Right lobe of liver (tissue), 6 donors: ENCODE measurements around the gene RPL7L1. TPM values are rescaled to one million over a fixed set of nuclear protein-coding genes. Genes with fewer than 3 reads are reported as not detected.
A peak's percentile ranks its signal among the peaks of the same experiment; 100 is the strongest.
"Not testable (repeated sequence)": the region's sequence is repeated elsewhere in the genome, so short reads cannot be mapped to it uniquely, and the experiment has no call there.

ENCODE experiments used
- ATAC-seq, 4 donors: fragments of 200-7000 bp; cut with Tn5 transposase; one replicate each; pipeline ENCODE4 v1.9.1; 2020; ENCODE audit warnings: mild to moderate bottlenecking in 4 of 4, moderate library complexity in 4 of 4
- DNase-seq, 3 donors: peaks; one replicate each; pipeline ENCODE4 v3.0.0-alpha.2; 2020
- H3K27ac ChIP-seq, 3 donors: fragments of 200-600 bp; one replicate each; pipeline ENCODE4 v1.8.0; 2022
- H3K27me3 ChIP-seq, 2 donors: fragments of 200-600 bp; one replicate each; pipeline ENCODE4 v1.8.0; 2022
- H3K36me3 ChIP-seq, 4 donors: fragments of 200-600 bp; sonication (generic) in 1 of 4; one replicate each; pipeline versions ENCODE4 v1.5.1 to v1.8.0; 2017 to 2022; ENCODE audit warnings: control low read depth in 1 of 4
- H3K4me1 ChIP-seq, 4 donors: fragments of 200-600 bp; sonication (generic) in 1 of 4; one replicate each; pipeline versions ENCODE4 v1.5.1 to v1.8.0; 2017 to 2022; ENCODE audit warnings: control low read depth in 1 of 4
- H3K4me3 ChIP-seq, 3 donors: fragments of 200-600 bp; one replicate each; pipeline ENCODE4 v1.8.0; 2022
- H3K9me3 ChIP-seq, 4 donors: fragments of 200-600 bp; sonication (generic) in 1 of 4; one replicate each; pipeline versions ENCODE4 v1.5.1 to v1.8.0; 2017 to 2022; ENCODE audit warnings: control low read depth in 1 of 4
- POLR2A ChIP-seq: fragments of 450-650 bp; IDR thresholded peaks from one replicate; pipeline ENCODE4 v1.6.1; 2017; ENCODE audit warnings: antibody characterized with exemption, mild to moderate bottlenecking
- WGBS: methylation state at CpG from one replicate; pipeline ENCODE4 v1.1.6; 2018; ENCODE audit warnings: low coverage, low lambda C conversion rate; ENCODE audit not compliant: insufficient coverage; ENCODE audit errors: missing lambda C conversion rate; 5-methylcytosine and 5-hydroxymethylcytosine counted together
- intact Hi-C, 2 donors: fragments of 100-400 bp; cut with DNase I; formaldehyde crosslinking; loops; one replicate each; pipeline versions ENCODE4 v1.11.2 to v1.14.1; 2022
- total RNA-seq, 6 experiments: library from RNA; depleted of rRNA in 2 of 6; stranded (reverse); fragments of >200 nt in 2 of 6; fragmentation: NEBNext Ultra II Directional in 3 of 6; extraction: Animal tissue kit (Norgen Biotek cat#: 25700) in 3 of 6; gene quantifications; one replicate each; pipeline versions ENCODE4 v1.1.0 to v1.2.4, GENCODE V29; 2016 to 2023
- TF ChIP-seq, protein P1 (sequence below), 4 donors: fragments of 200-600 bp in 3 of 4; fragments of 450-650 bp in 1 of 4; IDR thresholded peaks; one replicate each; pipeline versions ENCODE4 v1.5.1 to v1.8.0; 2016 to 2022; ENCODE audit warnings: antibody characterized with exemption in 4 of 4, mild to moderate bottlenecking in 2 of 4
- donor health status: DM: no; HTN: yes; CAD: no.
- donor health status: DM: no; HTN: no; CAD: no.
- donor health status: DM: no; HTN: no; CAD: no.
- donor health status: DM: no; HTN: yes; CAD: no.
- donor health status: DM: no; HTN: yes; CAD: no.

Gene RPL7L1
- total RNA-seq, 6 experiments from 2014 or later: 36.6 to 114 (median 44.2) TPM

DNA sequence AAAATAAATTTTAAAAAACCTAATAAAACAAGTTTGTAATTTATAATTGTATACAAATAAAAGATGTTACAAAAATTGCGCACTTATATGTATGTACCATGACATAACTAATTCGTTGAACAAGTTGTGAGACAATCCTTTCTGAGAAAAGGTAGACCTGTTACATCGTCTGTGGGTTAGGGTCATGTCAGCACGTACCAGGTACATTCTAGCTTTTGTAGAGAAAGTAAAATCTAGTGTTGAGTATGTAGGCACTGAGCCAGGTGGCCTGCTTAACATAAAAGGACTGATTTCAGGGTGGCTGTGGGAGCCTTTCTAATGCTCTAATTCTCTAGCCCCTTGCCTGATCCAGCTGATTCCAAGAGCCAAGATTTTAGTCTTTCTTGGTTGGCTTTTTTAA, 10.4 kb downstream of the RPL7L1 start:
- Histone ChIP-seq H3K9me3 (no peaks in the 10 kb centered on the region), H3K36me3 (peaks cover 0 to 23% (median 10%) of the 10 kb centered on the region in 4 donors), H3K27ac (peak overlapping the region in 2 of 3 donors; percentile 73 to 84), H3K4me3 (peak overlapping the region; percentile 91 to 98 (median 97)), H3K27me3 (no peaks in the 10 kb centered on the region), H3K4me1 (peaks cover 0 to 9% (median 2%) of the 10 kb centered on the region in 4 donors)
- intact Hi-C loops: loop anchor here in 1 of 2 donors (10.0 kb wide), 1 partner anchor 145 kb away; the partner anchor contains the start of gene TBCC
- 45% methylated on average over 4 of the region's 4 CpGs for WGBS
- TF ChIP-seq, protein P1, sequence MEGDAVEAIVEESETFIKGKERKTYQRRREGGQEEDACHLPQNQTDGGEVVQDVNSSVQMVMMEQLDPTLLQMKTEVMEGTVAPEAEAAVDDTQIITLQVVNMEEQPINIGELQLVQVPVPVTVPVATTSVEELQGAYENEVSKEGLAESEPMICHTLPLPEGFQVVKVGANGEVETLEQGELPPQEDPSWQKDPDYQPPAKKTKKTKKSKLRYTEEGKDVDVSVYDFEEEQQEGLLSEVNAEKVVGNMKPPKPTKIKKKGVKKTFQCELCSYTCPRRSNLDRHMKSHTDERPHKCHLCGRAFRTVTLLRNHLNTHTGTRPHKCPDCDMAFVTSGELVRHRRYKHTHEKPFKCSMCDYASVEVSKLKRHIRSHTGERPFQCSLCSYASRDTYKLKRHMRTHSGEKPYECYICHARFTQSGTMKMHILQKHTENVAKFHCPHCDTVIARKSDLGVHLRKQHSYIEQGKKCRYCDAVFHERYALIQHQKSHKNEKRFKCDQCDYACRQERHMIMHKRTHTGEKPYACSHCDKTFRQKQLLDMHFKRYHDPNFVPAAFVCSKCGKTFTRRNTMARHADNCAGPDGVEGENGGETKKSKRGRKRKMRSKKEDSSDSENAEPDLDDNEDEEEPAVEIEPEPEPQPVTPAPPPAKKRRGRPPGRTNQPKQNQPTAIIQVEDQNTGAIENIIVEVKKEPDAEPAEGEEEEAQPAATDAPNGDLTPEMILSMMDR (IDR thresholded peaks at IDR 0.05): no peak
- no peak for TF ChIP-seq POLR2A
- no peak for ATAC-seq
- DNase-seq: no peak

DNA sequence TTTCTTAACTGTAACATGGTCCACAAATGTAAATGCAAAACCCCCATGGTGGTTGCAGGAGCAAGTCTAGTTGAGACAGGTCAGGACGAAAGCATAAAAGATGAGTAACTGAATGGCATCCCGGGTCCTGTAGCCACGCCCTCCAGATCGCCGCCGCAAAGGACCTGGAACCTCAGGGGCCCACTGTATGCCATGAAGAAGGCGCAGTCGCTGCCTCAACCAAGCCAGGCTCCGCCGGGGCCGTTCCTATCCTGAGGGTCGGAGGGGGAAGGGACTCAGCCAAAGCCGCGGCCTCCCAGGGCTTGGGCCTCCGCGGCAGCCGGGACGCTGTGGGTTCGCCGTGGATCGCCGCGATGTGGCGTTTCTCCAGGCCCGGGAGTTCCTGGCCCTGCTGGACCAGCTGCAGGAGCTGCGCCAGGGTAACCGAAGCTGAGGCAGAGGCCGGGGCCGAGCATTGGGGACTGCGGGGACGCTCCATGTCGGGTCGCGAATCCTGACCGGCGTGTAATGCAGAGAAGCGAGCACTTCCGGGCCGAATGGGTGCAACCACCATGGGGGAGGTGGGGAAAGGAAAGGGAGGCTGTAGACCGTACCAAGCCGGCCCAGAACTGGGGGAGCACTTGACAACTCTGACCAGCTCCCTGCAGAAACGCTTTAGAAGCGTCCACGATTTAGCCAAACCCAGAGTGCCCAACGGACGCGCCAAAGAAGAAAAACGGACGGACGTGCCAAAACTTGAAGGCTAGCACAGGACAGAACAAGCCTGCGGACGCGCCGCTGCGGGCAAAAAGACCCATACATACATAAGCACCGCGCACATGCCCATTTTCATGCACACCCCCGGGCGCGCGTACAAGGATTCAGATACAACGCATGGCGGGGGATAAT, 11.1 kb downstream of the RPL7L1 start:
- H3K36me3 ChIP-seq: peaks cover 0 to 16% (median 5%) of the 10 kb centered on the region in 4 donors
- no peaks in the 10 kb centered on the region for H3K27me3 ChIP-seq
- peak overlapping the region; percentile 91 to 98 (median 97) for H3K4me3 ChIP-seq
- H3K27ac ChIP-seq: peak overlapping the region; percentile 51 to 84 (median 73)
- peaks cover 0 to 9% (median 2%) of the 10 kb centered on the region in 4 donors for H3K4me1 ChIP-seq
- DNase-seq (peak; percentile 94 to 97 (median 96)), ATAC-seq (peak; percentile 99 to 100 (median 99))
- no peaks in the 10 kb centered on the region for H3K9me3 ChIP-seq
- TF ChIP-seq, protein P1 (IDR thresholded peaks at IDR 0.05): no peak
- peak; percentile 81 for TF ChIP-seq POLR2A
- intact Hi-C loops: no loop called here
- WGBS: 0% methylated on average over 10 of the region's 63 CpGs

DNA sequence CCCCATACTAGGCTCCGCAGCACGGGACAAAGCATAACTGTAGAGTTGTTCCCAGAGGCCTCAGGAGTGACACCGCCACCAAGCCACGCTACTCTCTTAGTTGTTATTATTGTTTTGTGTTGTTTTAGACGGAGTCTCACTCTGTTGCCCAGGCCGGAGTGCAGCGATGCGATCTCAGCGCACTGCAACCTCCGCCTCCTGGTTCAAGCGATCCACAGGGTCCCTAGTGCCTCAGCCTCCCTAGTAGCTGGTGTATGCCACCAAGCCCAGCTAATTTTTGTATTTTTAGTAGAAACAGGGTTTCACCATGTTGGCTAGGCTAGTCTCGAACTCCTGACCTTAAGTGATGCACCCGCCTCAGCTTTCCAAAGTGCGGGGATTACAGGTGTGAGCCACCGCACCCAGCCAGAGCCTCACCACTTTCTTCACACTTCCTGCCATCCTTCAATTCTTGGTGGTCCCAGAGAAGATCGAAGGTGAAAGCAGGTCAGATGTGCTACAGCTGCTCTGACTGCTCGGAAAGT, 11.8 kb downstream of the RPL7L1 start:
- peaks cover 0 to 9% (median 2%) of the 10 kb centered on the region in 4 donors for H3K4me1 ChIP-seq
- peak overlapping the region; percentile 91 to 98 (median 97) for H3K4me3 ChIP-seq
- TF ChIP-seq POLR2A: no peak
- TF ChIP-seq, protein P1 (IDR thresholded peaks at IDR 0.05): no peak
- H3K9me3 ChIP-seq: no peaks in the 10 kb centered on the region
- no peaks in the 10 kb centered on the region for H3K27me3 ChIP-seq
- 41% methylated on average over 15 of the region's 17 CpGs for WGBS
- DNase-seq (no peak), ATAC-seq (no peak)
- peak overlapping the region; percentile 51 to 73 (median 51) for H3K27ac ChIP-seq
- intact Hi-C loops: no loop called here
- peaks cover 0 to 9% (median 1%) of the 10 kb centered on the region in 4 donors for H3K36me3 ChIP-seq

DNA sequence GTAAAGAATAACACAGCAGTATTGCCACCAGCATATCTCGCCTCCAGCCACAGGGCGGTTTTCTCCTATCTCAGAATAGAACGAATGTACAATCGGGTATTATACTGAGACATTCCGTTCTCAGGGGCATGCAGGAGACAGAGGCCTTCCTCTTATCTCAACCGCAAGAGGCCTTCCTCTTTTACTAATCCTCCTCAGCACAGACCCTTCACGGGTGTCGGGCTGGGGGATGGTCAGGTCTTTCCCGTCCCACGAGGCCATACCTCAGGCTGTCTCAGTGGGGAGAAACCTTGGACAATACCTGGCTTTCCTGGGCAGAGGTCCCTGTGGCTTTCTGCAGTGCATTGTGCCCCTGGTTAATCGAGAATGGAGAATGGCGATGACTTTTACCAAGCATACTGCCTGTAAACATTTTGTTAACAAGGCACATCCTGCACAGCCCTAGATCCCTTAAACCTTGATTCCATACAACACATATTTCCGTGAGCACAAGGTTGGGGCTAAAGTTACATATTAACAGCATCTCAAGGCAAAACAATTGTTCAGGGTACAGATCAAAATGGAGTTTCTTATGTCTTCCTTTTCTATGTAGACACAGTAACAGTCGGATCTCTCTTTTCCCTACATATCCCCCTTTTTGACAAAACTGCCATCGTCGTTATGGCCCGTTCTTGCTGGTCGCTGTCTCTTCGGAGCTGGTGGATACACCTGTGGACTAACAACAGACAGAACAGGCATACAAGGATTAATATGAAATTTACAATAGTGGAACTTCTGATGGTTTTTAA, 14.8 kb downstream of the RPL7L1 start:
- H3K4me1 ChIP-seq, H3K27me3 ChIP-seq, H3K9me3 ChIP-seq, DNase-seq, intact Hi-C loops, ATAC-seq, H3K36me3 ChIP-seq, H3K27ac ChIP-seq, H3K4me3 ChIP-seq: not testable (repeated sequence)
- whole genome bisulfite sequencing: 49% methylated on average over 18 of the region's 19 CpGs
